ENCODE results near the gene PPFIBP1.

The PPFIBP1 gene

DNA sequence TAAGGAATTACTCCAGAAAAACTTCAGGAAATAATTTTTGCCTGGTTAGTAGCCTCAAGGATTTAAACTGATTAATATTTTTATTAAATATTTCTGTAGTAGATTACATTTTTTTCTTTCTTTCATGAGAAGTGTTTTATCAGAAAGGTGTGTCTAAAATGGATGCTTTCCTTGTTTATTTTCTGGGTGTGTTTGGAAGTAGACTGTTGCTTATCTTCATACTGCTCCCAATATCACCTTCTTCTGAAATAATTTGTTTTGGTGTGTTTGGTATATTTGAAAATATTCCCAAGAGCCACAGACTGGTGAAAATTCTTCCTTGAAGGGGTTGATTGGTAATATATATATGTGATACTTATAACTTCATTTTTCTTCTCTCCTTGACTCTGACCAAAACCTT lies 162.1 kb downstream of the PPFIBP1 start:
- no peaks in the 10 kb centered on the region for H3K27me3 Mint-ChIP-seq
- no peak overlapping the region for H3K27ac Mint-ChIP-seq
- peaks cover 6% of the 10 kb centered on the region for H3K4me1 Mint-ChIP-seq
- no peaks in the 10 kb centered on the region for H3K9me3 Mint-ChIP-seq
- no peak for ATAC-seq
- no peaks in the 10 kb centered on the region for H3K36me3 Mint-ChIP-seq
- H3K4me3 Mint-ChIP-seq: no peak overlapping the region

DNA sequence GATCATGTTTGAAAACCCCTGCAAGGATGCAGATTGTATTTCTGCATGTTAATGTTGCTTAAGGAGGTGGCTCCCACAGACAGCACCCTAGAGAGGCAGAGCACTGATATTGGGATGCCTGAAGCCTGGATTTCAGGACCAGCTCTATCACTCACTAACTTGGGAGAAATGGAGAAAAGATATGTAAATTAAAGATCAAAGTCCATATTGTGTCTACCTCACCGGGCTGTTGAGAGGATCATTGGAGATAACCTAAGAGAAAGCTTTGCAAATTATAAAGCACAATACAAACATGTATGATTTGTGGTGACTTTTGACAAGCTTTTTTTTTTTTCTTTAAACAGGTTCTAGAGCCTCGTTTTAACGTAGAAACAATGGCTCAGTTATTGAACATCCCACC lies 164.7 kb downstream of the PPFIBP1 start:
- ATAC-seq: no peak
- Mint-ChIP-seq H3K9me3 (no peaks in the 10 kb centered on the region), H3K4me1 (peaks cover 6% of the 10 kb centered on the region), H3K27me3 (no peaks in the 10 kb centered on the region), H3K27ac (no peak overlapping the region), H3K4me3 (no peak overlapping the region), H3K36me3 (no peaks in the 10 kb centered on the region)

DNA sequence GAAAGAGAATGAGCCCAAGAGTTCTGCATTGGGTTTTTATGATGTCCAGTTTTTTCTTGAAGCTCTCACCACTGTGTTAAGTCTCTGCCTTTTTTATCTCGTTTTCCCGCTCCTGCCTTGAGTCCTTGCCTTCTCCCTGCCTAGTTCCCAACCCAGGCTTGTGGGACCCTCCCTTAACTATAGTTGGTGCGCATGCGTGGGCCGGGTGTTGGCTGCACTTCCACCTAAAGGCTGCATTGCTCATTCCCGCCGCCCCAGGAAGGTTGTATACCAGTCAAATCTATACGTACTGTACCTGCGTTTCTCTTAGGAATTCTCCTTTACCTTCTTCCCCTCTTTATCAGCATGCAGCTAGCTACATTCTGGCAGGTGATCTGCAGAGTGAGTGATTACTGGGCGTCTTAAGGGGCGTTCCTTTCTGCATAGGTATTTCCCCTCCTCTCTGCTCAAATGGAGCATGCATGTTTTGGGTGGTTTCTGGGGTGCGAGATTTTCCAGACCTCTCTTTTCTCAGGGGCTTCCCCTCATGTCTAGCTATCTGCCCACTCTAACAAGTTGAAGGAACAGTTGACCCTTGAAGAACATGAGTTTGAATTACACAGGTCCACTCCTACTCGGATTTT lies 165.7 kb downstream of the PPFIBP1 start:
- H3K27ac Mint-ChIP-seq: no peak overlapping the region
- H3K4me1 Mint-ChIP-seq: peaks cover 6% of the 10 kb centered on the region
- no peaks in the 10 kb centered on the region for H3K27me3 Mint-ChIP-seq
- no peaks in the 10 kb centered on the region for H3K36me3 Mint-ChIP-seq
- no peak overlapping the region for H3K4me3 Mint-ChIP-seq
- ATAC-seq: peak; percentile 63
- H3K9me3 Mint-ChIP-seq: no peaks in the 10 kb centered on the region

DNA sequence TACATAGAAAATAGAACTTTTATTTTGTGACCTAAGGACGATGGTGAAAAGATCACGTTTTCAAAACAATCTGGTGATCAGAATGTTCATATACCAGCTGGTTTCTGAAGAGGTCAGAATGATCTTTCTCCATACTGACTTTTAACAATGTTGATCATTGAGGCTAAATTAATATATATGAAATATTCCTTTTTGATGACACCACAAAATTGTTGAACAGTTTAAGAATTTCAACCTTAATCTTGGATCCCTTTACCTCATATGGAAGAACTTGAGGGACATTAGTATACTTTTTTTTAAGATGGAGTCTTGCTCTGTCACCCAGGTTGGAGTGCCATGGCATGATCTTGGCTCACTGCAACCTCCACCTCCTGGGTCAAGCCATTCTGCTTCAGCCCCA lies 169.4 kb downstream of the PPFIBP1 start:
- no peak overlapping the region for H3K4me3 Mint-ChIP-seq
- peaks cover 10% of the 10 kb centered on the region for H3K27me3 Mint-ChIP-seq
- no peak overlapping the region for H3K27ac Mint-ChIP-seq
- no peaks in the 10 kb centered on the region for H3K9me3 Mint-ChIP-seq
- H3K36me3 Mint-ChIP-seq: no peaks in the 10 kb centered on the region
- ATAC-seq: no peak
- peaks cover 6% of the 10 kb centered on the region for H3K4me1 Mint-ChIP-seq

DNA sequence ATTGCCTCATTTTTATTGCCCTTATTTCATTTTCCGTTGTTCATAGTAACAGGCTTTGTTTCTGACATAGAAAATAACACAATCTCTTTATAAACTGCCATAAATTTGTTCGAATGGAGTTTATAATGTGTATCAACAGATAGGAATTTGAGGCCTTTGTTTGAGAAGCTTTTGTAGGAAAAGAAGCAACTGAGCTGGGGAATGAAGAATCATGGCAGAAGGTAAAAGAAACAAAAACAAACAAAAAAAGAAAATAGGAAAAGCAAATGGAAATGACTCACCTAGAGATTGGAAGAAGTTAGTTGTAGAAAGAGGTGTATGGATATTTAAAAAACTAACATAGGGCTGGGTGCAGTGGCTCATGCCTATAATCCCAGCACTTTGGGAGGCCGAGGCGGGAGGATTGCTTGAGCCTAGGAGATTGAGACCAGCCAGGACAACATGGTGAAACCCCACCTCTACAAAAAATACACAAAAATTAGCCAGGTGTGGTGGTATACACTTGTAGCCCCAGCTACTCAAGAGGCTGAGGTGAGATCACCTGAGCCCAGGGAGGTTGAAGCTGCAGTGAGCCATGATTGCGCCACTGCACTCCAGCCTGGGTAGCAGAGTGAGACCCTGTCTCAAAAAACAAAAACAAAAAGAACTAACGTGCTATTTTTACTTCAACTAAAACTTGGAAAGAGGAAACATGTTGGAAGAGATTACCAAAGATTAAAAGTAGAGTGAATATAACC lies 171.7 kb downstream of the PPFIBP1 start:
- Mint-ChIP-seq H3K27ac (no peak overlapping the region), H3K36me3 (no peaks in the 10 kb centered on the region), H3K4me3 (no peak overlapping the region), H3K27me3 (peaks cover 20% of the 10 kb centered on the region), H3K9me3 (no peaks in the 10 kb centered on the region), H3K4me1 (no peaks in the 10 kb centered on the region)
- ATAC-seq: no peak

DNA sequence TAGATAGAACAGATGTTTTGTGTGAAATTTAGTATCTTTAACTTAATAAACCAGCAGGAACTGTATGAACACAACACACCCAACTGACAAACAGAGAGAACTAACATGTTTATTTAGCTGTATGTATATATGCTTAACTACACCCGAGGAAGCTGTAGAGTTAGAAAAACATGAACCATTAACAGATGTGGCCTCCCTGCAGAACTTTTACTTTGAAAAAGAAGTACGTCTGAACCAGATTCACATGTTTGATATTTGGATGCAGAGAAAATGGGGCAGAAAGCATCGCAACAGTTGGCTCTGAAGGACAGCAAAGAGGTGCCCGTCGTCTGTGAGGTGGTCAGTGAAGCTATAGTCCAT lies 172.3 kb downstream of the PPFIBP1 start, which contains the start of gene REP15:
TSS of gene REP15 (plus strand) at position 155 of the 360 bp plus-strand sequence. CDS start at position 271, 116 bp downstream.
- H3K4me3 Mint-ChIP-seq: no peak within 1 kb of the TSS
- H3K9me3 Mint-ChIP-seq: no peaks in the 10 kb centered on the region
- H3K27ac Mint-ChIP-seq: no peak within 1 kb of the TSS
- H3K27me3 Mint-ChIP-seq: peaks cover 26% of the 10 kb centered on the region
- no peaks in the 10 kb centered on the region for H3K4me1 Mint-ChIP-seq
- no peak for ATAC-seq
- H3K36me3 Mint-ChIP-seq: no peaks in the 10 kb centered on the region

DNA sequence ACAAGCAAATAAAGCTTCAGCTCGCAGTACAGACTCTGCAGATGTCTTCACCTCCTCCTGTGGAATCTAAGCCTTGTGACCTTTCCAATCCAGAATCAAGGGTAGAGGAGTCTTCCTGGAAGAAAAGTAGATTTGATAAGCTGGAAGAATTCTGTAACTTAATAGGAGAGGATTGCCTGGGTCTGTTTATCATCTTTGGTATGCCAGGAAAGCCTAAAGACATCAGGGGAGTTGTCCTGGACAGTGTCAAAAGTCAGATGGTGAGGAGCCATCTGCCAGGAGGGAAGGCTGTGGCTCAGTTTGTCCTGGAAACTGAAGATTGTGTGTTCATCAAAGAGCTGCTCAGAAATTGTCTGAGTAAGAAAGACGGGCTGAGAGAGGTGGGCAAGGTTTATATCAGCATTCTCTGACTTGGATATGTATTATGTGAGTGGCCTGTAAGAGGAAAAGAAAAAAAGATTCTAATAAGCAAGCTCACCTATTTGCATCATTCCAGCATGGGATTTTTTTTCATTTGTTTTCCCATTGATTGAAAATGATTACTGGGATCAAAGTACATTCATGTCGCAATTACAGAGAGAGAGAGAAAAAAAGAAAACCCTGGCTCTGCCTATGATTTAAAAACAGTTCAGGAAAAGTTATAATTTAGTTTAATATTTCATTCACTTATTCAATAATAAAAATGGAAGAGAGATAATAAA lies 173.0 kb downstream of the PPFIBP1 start:
- peaks cover 32% of the 10 kb centered on the region for H3K27me3 Mint-ChIP-seq
- ATAC-seq: no peak
- H3K9me3 Mint-ChIP-seq: no peaks in the 10 kb centered on the region

DNA sequence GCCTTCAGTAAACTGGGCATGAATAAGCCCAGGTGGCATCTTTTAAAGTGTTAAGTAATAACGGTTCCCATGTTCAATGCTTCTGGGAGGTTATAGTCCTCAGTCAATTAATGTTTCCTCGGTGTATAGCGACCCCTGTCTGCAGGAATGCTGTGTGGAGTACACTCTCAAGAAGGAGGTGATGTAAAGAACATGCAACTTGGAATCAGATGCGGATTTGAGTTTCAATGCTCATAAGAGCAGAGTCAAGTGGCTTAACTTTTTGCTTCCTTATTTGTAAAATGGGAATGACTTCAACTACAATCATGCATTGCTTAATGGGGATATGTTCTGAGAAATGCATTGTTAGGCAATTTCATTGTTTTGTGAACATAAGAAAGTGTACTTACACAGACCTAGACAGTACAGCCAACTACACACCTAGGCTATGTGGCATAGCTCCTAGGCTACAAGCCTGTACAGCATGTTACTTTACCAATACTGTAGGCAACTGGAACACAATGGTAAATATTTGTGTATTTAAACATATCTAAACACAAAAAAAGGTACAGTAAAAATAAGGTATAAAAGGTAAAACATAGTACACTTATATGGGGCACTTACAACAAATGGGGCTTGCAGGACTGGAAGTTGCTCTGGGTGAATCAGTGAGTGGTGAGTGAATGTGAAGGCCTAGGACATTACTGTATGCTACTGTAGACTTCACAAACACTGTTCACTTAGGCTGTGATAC lies 179.9 kb downstream of the PPFIBP1 start:
- H3K27ac Mint-ChIP-seq: no peak overlapping the region

More for the DNA sequence above, 173.0 kb downstream of the PPFIBP1 start:
- Mint-ChIP-seq H3K4me1 (no peaks in the 10 kb centered on the region), H3K4me3 (no peak overlapping the region), H3K27ac (no peak overlapping the region), H3K36me3 (no peaks in the 10 kb centered on the region)

DNA sequence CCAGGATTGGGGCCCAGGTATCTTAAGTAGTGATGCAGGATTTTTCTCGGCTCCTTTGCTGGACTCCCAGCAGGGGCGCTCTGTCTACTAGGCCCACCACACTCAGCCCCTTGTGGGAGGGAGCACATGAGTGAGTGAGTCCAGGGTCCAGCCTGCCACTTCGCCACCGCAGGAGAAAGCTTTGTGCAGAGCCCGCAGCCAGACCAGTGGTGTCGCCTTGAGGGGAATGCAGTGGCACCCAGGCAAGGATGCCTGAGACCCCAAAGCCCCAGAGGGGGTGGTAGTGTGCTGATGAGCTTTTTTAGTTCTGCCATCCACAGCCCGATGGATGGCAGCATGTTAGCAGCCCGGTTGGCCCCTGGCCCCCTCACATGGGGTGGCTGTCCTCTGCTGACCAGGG lies 181.3 kb downstream of the PPFIBP1 start:
- Mint-ChIP-seq H3K36me3 (no peaks in the 10 kb centered on the region), H3K9me3 (no peaks in the 10 kb centered on the region), H3K27me3 (peaks cover 13% of the 10 kb centered on the region), H3K4me3 (no peak overlapping the region), H3K27ac (no peak overlapping the region), H3K4me1 (no peaks in the 10 kb centered on the region)
- no peak for ATAC-seq

More for the DNA sequence above, 179.9 kb downstream of the PPFIBP1 start:
- Mint-ChIP-seq H3K9me3 (no peaks in the 10 kb centered on the region), H3K4me3 (no peak overlapping the region), H3K27me3 (peaks cover 22% of the 10 kb centered on the region), H3K4me1 (no peaks in the 10 kb centered on the region), H3K36me3 (no peaks in the 10 kb centered on the region)
- peak; percentile 85 for ATAC-seq

DNA sequence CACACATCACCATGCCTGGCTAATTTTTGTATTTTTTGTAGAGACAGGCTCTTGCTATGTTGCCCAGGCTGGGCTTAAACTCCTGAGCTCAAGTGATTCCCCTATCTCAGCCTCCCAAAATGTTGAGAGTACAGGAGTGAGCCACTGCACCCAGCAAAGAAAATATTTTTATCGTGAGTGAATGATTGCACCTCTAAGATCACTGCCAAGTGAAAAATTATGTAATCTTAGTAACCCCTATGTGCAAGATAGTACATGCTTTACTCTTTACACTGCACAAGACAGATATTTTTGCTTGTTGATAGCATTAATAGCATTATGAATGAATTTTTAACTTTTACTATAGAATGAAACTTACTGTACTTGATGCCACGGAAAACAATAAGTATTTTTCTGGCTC lies 183.2 kb downstream of the PPFIBP1 start:
- no peak for ATAC-seq
- H3K27me3 Mint-ChIP-seq: no peaks in the 10 kb centered on the region
- no peaks in the 10 kb centered on the region for H3K36me3 Mint-ChIP-seq
- no peak overlapping the region for H3K27ac Mint-ChIP-seq
- H3K9me3 Mint-ChIP-seq: no peaks in the 10 kb centered on the region
- H3K4me1 Mint-ChIP-seq: peaks cover 8% of the 10 kb centered on the region
- H3K4me3 Mint-ChIP-seq: no peak overlapping the region

DNA sequence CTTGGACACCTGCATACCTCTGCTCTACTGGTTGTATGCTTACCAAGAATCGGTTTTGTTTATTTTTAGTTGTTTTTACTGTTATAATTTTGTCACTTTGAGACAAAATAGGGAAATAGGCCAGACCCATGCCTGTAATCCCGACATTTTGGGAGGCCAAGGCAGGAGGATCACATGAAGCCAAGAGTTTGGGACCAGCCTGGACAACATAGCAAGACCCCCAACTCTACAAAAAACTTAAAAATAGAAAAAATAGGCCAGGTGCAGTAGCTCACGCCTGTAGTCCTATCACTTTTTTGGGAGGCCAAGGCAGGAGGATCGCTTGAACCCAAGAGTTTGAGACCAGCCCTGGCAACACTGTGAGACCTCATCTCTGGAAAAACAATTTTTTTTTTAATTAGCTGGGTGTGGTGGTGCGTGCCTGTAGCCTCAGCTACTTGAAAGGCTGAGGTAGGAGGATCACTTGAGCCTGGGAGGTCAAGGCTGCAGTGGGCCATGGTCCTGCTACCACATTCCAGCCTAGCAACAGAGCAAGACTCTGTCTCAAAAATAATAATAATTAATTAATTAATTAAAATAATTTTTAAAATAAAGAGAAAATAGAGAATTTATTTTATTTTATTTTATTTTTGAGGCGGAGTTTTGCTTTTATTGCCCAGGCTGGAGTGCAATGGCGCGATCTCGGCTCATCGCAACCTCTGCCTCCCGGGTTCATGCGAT lies 185.4 kb downstream of the PPFIBP1 start:
- no peaks in the 10 kb centered on the region for H3K9me3 Mint-ChIP-seq
- no peaks in the 10 kb centered on the region for H3K27me3 Mint-ChIP-seq
- peak overlapping the region; percentile 94 for H3K27ac Mint-ChIP-seq
- no peaks in the 10 kb centered on the region for H3K36me3 Mint-ChIP-seq
- no peak for ATAC-seq
- peak overlapping the region; percentile 93 for H3K4me3 Mint-ChIP-seq
- peaks cover 24% of the 10 kb centered on the region for H3K4me1 Mint-ChIP-seq

DNA sequence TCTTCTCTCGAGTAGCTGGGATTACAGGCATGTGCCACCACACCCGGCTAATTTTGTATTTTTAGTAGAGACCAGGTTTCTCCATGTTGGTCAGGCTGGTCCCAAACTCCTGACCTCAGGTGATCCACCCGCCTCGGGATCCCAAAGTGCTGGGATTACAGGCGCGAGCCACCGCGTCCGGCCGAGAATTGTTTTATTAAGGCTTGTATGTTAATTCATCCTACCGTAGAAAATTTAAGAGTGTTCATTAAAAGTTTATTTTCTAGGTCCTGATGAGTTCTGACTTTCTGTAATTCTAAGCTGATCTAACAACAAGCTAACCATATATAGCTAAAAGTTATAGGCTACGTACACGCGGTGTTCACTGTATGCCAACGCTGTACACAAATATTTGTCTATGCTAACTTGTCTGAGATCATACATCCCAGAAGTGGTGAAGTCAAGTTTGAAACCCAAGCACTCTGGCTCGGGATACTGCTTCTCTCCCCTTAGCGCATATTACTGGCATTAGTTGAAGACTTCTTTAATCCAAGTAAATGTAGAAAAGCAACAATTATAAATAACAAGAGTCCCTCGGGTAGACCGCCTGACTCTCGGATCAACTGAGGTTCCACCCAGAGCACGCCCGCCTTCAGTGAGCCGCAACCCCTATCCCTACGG lies 186.1 kb downstream of the PPFIBP1 start:
- Mint-ChIP-seq H3K27me3 (no peaks in the 10 kb centered on the region), H3K9me3 (no peaks in the 10 kb centered on the region), H3K27ac (peak overlapping the region; percentile 94), H3K4me1 (peaks cover 24% of the 10 kb centered on the region), H3K4me3 (peak overlapping the region; percentile 93), H3K36me3 (no peaks in the 10 kb centered on the region)
- ATAC-seq: peak; percentile 56

DNA sequence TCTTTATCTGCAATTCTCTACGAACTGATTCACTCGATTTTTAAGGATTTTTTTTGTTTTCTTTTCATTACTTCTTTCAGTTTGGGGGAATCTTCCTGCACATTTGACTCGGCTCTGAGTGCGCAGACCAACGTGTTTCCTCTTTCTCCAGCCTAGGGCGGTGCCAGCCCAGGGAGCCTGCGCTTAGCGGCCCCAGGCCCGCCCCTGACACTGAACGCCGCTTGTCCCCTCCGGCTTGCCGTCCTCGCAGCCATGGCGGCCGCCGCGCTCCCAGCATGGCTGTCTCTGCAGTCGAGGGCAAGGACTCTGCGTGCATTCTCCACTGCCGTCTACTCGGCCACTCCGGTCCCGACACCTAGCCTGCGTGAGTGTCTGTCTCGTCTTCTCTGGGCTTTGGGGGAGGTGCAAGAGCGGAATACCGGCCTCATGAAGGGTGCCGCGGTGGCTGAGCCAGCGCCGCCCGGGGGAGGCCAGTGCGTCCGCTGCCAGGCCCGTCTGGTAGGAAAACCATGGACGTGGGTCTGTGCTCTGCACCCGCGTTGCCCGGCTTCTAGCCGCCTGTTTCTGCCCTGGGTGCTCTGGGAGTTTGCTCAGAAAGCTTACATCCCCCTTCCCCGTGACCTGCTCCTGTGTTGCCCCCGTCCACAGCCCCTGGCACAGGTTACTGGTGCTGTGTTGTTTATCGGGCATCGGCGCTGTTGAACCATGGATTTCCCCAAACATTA lies 186.7 kb downstream of the PPFIBP1 start, which contains the start of gene MRPS35:
TSS of gene MRPS35 (plus strand) at position 241 of the 725 bp plus-strand sequence. CDS start at position 253, 12 bp downstream.
- no peaks in the 10 kb centered on the region for H3K27me3 Mint-ChIP-seq
- peak within 1 kb of the TSS; percentile 94 for H3K27ac Mint-ChIP-seq
- H3K4me3 Mint-ChIP-seq: peak within 1 kb of the TSS; percentile 93
- peak; percentile 99 for ATAC-seq
- H3K4me1 Mint-ChIP-seq: peaks cover 24% of the 10 kb centered on the region
- no peaks in the 10 kb centered on the region for H3K36me3 Mint-ChIP-seq
- no peaks in the 10 kb centered on the region for H3K9me3 Mint-ChIP-seq

DNA sequence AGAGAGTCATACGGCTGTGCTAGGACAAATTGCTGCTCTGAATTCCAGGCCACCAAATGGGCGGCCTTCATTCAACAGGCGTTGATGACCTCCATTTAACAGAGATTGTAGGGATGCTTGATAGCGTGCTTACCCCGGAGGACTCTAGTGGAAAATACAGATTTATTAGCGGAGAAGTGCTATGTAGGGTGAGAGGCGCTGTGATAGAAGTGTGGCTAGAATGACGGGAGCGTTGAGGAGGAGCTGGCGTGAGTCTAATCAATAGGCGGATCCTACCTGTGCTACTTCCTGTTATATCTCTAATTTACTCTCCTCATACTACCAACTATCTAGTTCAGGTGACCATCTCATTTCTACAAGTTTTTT lies 187.3 kb downstream of the PPFIBP1 start:
- no peaks in the 10 kb centered on the region for H3K36me3 Mint-ChIP-seq
- peak overlapping the region; percentile 94 for H3K27ac Mint-ChIP-seq
- peak overlapping the region; percentile 93 for H3K4me3 Mint-ChIP-seq
- H3K27me3 Mint-ChIP-seq: no peaks in the 10 kb centered on the region
- peaks cover 24% of the 10 kb centered on the region for H3K4me1 Mint-ChIP-seq
- ATAC-seq: no peak
- H3K9me3 Mint-ChIP-seq: no peaks in the 10 kb centered on the region
